GM12872 (cell line): ENCODE results near the gene ANKFY1.

Source experiments
- CTCF ChIP-seq: IDR thresholded peaks from 3 replicates; pipeline ENCODE4 v1.5.1; 2011; ENCODE audit warnings: low read depth, mild to moderate bottlenecking, low read length, moderate library complexity; ENCODE audit not compliant: insufficient read depth

ANKFY1 gene

GRCh38 chr17:4188076-4188475 is 75.7 kb downstream of the ANKFY1 start:
- no peak for TF ChIP-seq CTCF

- TF ChIP-seq CTCF, result no peak
These were observed 76.7 kb downstream of the ANKFY1 start for GRCh38 chr17:4187076-4187475.

- TF ChIP-seq CTCF, result no peak
These were observed 77.4 kb downstream of the ANKFY1 start for GRCh38 chr17:4186357-4186881.

DNA sequence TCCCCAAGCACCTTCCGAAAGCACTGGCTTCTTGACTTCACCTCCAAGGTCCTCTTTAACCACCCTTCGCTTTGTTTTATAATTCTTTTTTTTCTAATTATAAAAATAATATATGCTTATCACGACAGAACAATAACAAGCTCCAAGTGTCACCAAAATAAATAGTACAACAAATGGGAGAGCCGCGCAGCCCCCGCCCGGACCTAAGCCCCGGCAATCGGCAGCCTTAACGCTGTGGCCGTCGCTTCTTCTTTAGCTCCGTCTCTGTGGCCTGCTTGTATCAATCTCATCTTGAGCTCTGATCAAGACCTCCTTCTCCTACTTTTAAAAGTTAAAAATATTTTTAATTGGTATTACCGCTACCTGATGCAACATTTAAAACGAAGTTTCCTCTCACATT is 78.1 kb downstream of the ANKFY1 start:
- TF ChIP-seq CTCF, result no peak

GRCh38 chr17:4184811-4185210 is 79.0 kb downstream of the ANKFY1 start:
- TF ChIP-seq CTCF, result no peak

DNA sequence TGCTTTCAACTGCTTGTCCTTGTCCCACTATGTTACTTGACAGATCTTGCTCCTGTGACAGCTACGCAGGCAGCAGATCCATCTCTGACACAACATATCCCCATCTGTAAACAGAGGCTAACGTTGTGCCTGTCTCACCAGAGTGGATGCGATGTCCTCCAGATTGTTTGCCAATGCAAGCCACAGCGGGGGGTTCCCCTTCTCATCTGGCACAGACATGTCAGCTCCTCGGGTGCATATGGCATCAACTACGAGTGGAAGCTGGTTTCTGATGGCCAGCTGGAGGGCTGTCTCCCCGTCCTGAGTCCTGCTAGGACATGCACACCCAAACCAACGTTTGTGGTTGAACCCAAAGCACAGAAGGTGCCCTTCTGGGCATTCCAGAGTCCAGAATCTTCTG is 81.7 kb downstream of the ANKFY1 start:
- TF ChIP-seq CTCF, result no peak

DNA sequence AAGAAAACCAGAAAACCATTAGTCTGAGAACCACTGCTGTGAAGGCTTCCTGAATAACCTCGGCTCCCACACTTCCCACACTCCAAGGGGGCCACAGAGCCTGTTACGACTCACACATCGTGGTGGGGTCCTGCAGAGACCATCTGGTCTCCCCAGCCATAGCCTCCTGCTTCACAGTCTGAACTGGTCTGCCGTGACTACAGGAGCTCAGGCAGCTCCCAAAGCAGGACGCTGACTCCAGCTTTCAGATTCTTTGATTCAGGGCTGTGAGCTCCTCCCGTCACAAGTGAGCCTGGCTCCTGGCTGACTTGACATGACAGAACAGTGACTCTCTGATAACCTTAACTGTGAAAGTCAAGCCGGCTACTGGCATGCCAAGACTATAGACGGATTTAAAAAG is 83.0 kb downstream of the ANKFY1 start:
- no peak for TF ChIP-seq CTCF

DNA sequence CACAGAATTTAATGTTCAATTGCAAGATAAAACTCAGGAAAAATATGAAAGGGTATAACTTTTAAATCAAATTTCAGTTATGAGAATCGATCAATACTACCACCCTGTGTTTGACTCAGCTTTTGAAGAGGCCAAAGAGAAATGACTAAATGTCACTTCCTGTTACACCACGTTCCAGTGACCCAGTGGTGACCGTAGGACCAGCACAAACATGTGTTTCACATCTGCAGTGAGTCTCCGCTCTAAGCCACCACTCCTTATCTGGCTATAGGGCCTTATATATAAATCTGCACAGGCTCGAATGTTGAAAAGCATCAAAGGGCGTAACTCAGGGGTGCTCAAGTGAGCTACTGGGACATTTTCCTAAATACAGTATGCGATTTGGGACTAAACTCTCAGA is 84.7 kb downstream of the ANKFY1 start:
- TF ChIP-seq CTCF, result no peak
